Fibroblast of lung (primary cell): Measurements from ENCODE around the gene PTGER4.

ENCODE experiments used
- CTCF ChIP-seq, 2 donors: IDR thresholded peaks in 1 of 2; conservative IDR thresholded peaks in 1 of 2; 1 replicate in 1 of 2; 2 replicates in 1 of 2; pipeline ENCODE4 v1.5.1; 2011 to 2012; ENCODE audit warnings: low read length in 2 of 2, control low read depth in 1 of 2, inconsistent platforms in 1 of 2, low read depth in 1 of 2, mild to moderate bottlenecking in 1 of 2
- EZH2 ChIP-seq: IDR thresholded peaks from 2 replicates; pipeline ENCODE4 v1.5.1; 2012; ENCODE audit warnings: low read length, control low read depth, mild to moderate bottlenecking; ENCODE audit errors: missing control alignments

GRCh38 chr5:40694433-40694832 is 14.7 kb downstream of the PTGER4 start:
- TF ChIP-seq CTCF (conservative IDR thresholded peaks at IDR 0.05 in 1 of 2, IDR thresholded peaks at IDR 0.05 in 1 of 2; ENCODE audit: low read depth in 1 of 2, low read length in 2 of 2) (no peak), EZH2 (no peak)
